SU-DHL-6 (cell line): ENCODE results near the gene PLN.

ENCODE experiments used
- H2AFZ ChIP-seq: fragments of 200-600 bp; sonication (generic); 2 replicates; pipeline ENCODE4 v1.6.1; 2014; ENCODE audit warnings: low read depth, mild to moderate bottlenecking, moderate library complexity, mixed read lengths, antibody characterized with exemption, low read length; ENCODE audit not compliant: severe bottlenecking
- H3F3A ChIP-seq: fragments of 200-600 bp; shearing (Covaris generic); 2 replicates; pipeline ENCODE4 v1.6.0; 2016; ENCODE audit warnings: antibody characterized with exemption, mild to moderate bottlenecking; ENCODE audit not compliant: insufficient read depth
- H3K27ac ChIP-seq: fragments of 200-600 bp; sonication (generic); 2 replicates; pipeline ENCODE4 v1.5.1; 2016; ENCODE audit warnings: low read depth, mild to moderate bottlenecking, low read length, moderate library complexity, mixed read lengths
- H3K27me3 ChIP-seq: fragments of 200-600 bp; sonication (generic), shearing (Covaris generic); 2 replicates; pipeline ENCODE4 v1.6.0; 2014; ENCODE audit warnings: mild to moderate bottlenecking, low read length
- H3K36me3 ChIP-seq: fragments of 200-600 bp; sonication (generic); 2 replicates; pipeline ENCODE4 v1.6.1; 2014; ENCODE audit warnings: mild to moderate bottlenecking, low read length, mixed read lengths
- H3K4me2 ChIP-seq: fragments of 300-600, 200-600 bp; shearing (Covaris generic), sonication (generic); 2 replicates; pipeline ENCODE4 v1.6.0; 2014; ENCODE audit warnings: low read length, low read depth, mild to moderate bottlenecking; ENCODE audit not compliant: poor library complexity, severe bottlenecking
- H3K4me3 ChIP-seq: fragments of 200-600 bp; sonication (generic); 2 replicates; pipeline ENCODE4 v1.5.1; 2014; ENCODE audit warnings: antibody characterized with exemption, low read length, mild to moderate bottlenecking, mixed read lengths; ENCODE audit not compliant: insufficient read depth, poor library complexity, severe bottlenecking
- H3K79me2 ChIP-seq: fragments of 200-600 bp; sonication (generic); 2 replicates; pipeline ENCODE4 v1.6.1; 2014; ENCODE audit warnings: mild to moderate bottlenecking, low read length, moderate library complexity; ENCODE audit not compliant: insufficient read depth
- H3K9ac ChIP-seq: fragments of 200-600 bp; sonication (generic); 2 replicates; pipeline ENCODE4 v1.7.0; 2014; ENCODE audit warnings: mild to moderate bottlenecking, low read length
- H3K9me2 ChIP-seq: fragments of 200-600 bp; sonication (generic); replicated peaks from 2 replicates; pipeline ENCODE4 v1.6.1; 2014; ENCODE audit warnings: low read length; ENCODE audit not compliant: insufficient read depth
- H3K9me3 ChIP-seq: fragments of 200-600 bp; sonication (generic); 2 replicates; pipeline ENCODE4 v1.6.1; 2014; ENCODE audit warnings: low read length, mixed read lengths; ENCODE audit not compliant: insufficient read depth
- H4K20me1 ChIP-seq: fragments of 200-600 bp; sonication (generic); 2 replicates; pipeline ENCODE4 v1.6.1; 2014; ENCODE audit warnings: low read depth, mild to moderate bottlenecking, antibody characterized with exemption, low read length, moderate library complexity, mixed read lengths
- EZH2phosphoT487 ChIP-seq: fragments of 200-600 bp; sonication (generic), shearing (Covaris generic); conservative IDR thresholded peaks from 2 replicates; pipeline ENCODE4 v1.6.1; 2018; ENCODE audit warnings: mild to moderate bottlenecking, antibody characterized with exemption, low read length, moderate library complexity, mixed read lengths
- TF ChIP-seq, protein P1 (sequence below): fragments of 200-600 bp; sonication (generic); IDR thresholded peaks from one replicate; pipeline ENCODE4 v1.5.1; 2017; ENCODE audit warnings: antibody characterized with exemption, mild to moderate bottlenecking, low read length, moderate library complexity; ENCODE audit not compliant: insufficient read depth, poor library complexity, severe bottlenecking

Gene PLN

DNA sequence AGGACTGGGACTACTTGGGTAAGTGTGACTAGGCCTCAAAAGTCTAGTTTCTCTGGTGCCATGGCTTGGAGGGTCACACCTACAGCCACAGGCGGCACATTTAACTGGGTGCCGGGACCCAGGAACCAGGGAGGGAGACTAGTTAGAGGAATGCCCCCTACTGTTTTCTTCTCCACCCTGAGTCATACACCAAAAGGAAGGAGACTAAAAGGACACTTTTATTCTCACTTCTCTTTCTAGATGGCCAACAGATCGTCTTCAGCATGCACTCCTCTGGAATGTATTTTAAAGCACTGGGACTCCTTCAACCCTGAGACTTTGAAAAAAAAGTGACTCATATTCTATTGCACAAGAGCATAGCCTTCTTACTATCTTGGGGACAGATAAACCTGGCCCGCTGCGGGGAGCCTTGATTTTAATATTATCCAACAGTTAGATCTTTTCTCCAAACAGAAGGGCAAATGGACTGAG, 33.4 kb downstream of the PLN start:
- no peak overlapping the region for H3K9ac ChIP-seq
- no peak for TF ChIP-seq EZH2phosphoT487
- TF ChIP-seq, protein P1, sequence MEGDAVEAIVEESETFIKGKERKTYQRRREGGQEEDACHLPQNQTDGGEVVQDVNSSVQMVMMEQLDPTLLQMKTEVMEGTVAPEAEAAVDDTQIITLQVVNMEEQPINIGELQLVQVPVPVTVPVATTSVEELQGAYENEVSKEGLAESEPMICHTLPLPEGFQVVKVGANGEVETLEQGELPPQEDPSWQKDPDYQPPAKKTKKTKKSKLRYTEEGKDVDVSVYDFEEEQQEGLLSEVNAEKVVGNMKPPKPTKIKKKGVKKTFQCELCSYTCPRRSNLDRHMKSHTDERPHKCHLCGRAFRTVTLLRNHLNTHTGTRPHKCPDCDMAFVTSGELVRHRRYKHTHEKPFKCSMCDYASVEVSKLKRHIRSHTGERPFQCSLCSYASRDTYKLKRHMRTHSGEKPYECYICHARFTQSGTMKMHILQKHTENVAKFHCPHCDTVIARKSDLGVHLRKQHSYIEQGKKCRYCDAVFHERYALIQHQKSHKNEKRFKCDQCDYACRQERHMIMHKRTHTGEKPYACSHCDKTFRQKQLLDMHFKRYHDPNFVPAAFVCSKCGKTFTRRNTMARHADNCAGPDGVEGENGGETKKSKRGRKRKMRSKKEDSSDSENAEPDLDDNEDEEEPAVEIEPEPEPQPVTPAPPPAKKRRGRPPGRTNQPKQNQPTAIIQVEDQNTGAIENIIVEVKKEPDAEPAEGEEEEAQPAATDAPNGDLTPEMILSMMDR: no peak
- no peak overlapping the region for H3K4me3 ChIP-seq
- H3K9me3 ChIP-seq: peaks cover 15% of the 10 kb centered on the region; the same call in 1 of the 2 replicates
- H3K4me2 ChIP-seq: no peak overlapping the region
- no peaks in the 10 kb centered on the region for H4K20me1 ChIP-seq
- no peak overlapping the region for H2AFZ ChIP-seq
- no peaks in the 10 kb centered on the region for H3F3A ChIP-seq
- no peaks in the 10 kb centered on the region for H3K9me2 ChIP-seq
- H3K79me2 ChIP-seq: no peaks in the 10 kb centered on the region
- H3K27me3 ChIP-seq: no peaks in the 10 kb centered on the region
- no peak overlapping the region for H3K27ac ChIP-seq
- H3K36me3 ChIP-seq: no peaks in the 10 kb centered on the region

DNA sequence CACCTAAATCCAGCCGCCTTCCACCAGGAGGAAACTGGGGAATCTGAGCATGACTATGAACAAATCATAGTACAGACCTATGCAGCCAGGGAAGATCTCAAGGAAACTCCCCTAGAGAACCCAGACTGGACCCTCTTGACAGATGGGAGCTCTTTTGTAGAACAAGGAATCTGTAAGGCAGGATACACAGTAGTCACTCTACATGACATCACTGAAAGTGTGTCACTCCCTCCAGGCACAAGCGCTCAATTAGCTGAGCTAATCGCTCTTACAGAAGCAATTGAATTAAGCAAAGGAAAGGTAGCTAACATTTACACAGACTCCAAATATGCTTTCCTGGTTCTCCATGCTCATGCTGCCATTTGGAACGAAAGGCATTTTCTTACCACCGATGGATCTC, 36.8 kb downstream of the PLN start:
- Histone ChIP-seq H3K4me2 (no peak overlapping the region), H4K20me1 (no peaks in the 10 kb centered on the region), H3K36me3 (no peaks in the 10 kb centered on the region), H3F3A (no peaks in the 10 kb centered on the region), H3K9me2 (no peaks in the 10 kb centered on the region), H3K4me3 (no peak overlapping the region), H3K27ac (no peak overlapping the region), H3K9ac (no peak overlapping the region), H2AFZ (no peak overlapping the region), H3K79me2 (no peaks in the 10 kb centered on the region), H3K27me3 (no peaks in the 10 kb centered on the region), H3K9me3 (no peaks in the 10 kb centered on the region)
- no peak for TF ChIP-seq EZH2phosphoT487
- TF ChIP-seq, protein P1: no peak

- TF ChIP-seq EZH2phosphoT487: no peak
- TF ChIP-seq, protein P1: no peak
- no peaks in the 10 kb centered on the region for H4K20me1 ChIP-seq
- H3K36me3 ChIP-seq: no peaks in the 10 kb centered on the region
- no peaks in the 10 kb centered on the region for H3K9me3 ChIP-seq
- H3K9me2 ChIP-seq: no peaks in the 10 kb centered on the region
- no peak overlapping the region for H3K27ac ChIP-seq
- no peaks in the 10 kb centered on the region for H3K27me3 ChIP-seq
- H3K4me3 ChIP-seq: no peak overlapping the region
- no peaks in the 10 kb centered on the region for H3F3A ChIP-seq
- no peak overlapping the region for H3K9ac ChIP-seq
- no peak overlapping the region for H2AFZ ChIP-seq
- no peaks in the 10 kb centered on the region for H3K79me2 ChIP-seq
- no peak overlapping the region for H3K4me2 ChIP-seq
Observed at GRCh38 chr6:118586746-118587485, 38.8 kb downstream of the PLN start.
